OCI-LY1 (cell line): ENCODE measurements around the gene ZNF467.

Source experiments
- H2AFZ ChIP-seq: fragments of 200-600 bp; sonication (generic), shearing (Covaris generic); 2 replicates; pipeline ENCODE4 v1.6.0; 2014; ENCODE audit warnings: antibody characterized with exemption, mild to moderate bottlenecking, low read length
- H3F3A ChIP-seq: fragments of 200-600 bp; sonication (generic), shearing (Covaris generic); 2 replicates; pipeline ENCODE4 v1.6.0; 2014; ENCODE audit warnings: mild to moderate bottlenecking, antibody characterized with exemption, low read length, moderate library complexity; ENCODE audit not compliant: insufficient read depth
- H3K27ac ChIP-seq: fragments of 200-600 bp; sonication (generic); 2 replicates; pipeline ENCODE4 v1.5.1; 2014; ENCODE audit warnings: low read length, mixed run types, mild to moderate bottlenecking, low read depth; ENCODE audit not compliant: poor library complexity, severe bottlenecking
- H3K27me3 ChIP-seq: fragments of 200-600 bp; sonication (generic); 2 replicates; pipeline ENCODE4 v1.6.0; 2014; ENCODE audit warnings: antibody characterized with exemption, mild to moderate bottlenecking, low read length, moderate library complexity; ENCODE audit not compliant: insufficient read depth
- H3K36me3 ChIP-seq: fragments of 200-600 bp; sonication (generic); 2 replicates; pipeline ENCODE4 v1.6.1; 2014; ENCODE audit warnings: mild to moderate bottlenecking, antibody characterized with exemption, low read length, moderate library complexity, mixed read lengths; ENCODE audit not compliant: insufficient read depth
- H3K4me1 ChIP-seq: fragments of 200-600 bp; sonication (generic); 2 replicates; pipeline ENCODE4 v1.5.1; 2014; ENCODE audit warnings: mild to moderate bottlenecking, low read length, moderate library complexity; ENCODE audit not compliant: insufficient read depth, severe bottlenecking
- H3K4me2 ChIP-seq: fragments of 200-600 bp; sonication (generic), shearing (Covaris generic); 2 replicates; pipeline ENCODE4 v1.6.1; 2014; ENCODE audit warnings: low read length
- H3K4me3 ChIP-seq: fragments of 200-600 bp; sonication (generic); 2 replicates; pipeline ENCODE4 v1.5.1; 2014; ENCODE audit warnings: low read length, low read depth, mild to moderate bottlenecking, mixed read lengths; ENCODE audit not compliant: poor library complexity, severe bottlenecking
- H3K79me2 ChIP-seq: fragments of 200-600 bp; shearing (Covaris generic); 2 replicates; pipeline ENCODE4 v1.6.1; 2016; ENCODE audit warnings: mixed run types, low read length, mixed read lengths; ENCODE audit not compliant: insufficient read depth
- H3K9ac ChIP-seq: fragments of 200-600 bp; sonication (generic), shearing (Covaris generic); 2 replicates; pipeline ENCODE4 v1.6.1; 2014; ENCODE audit warnings: mild to moderate bottlenecking, low read length, mixed read lengths
- H3K9me2 ChIP-seq: fragments of 200-600 bp; sonication (generic), shearing (Covaris generic); 2 replicates; pipeline ENCODE4 v1.6.1; 2014; ENCODE audit warnings: low read depth, mild to moderate bottlenecking, low read length, mixed read lengths
- H3K9me3 ChIP-seq: fragments of 200-600 bp; shearing (Covaris generic); 2 replicates; pipeline ENCODE4 v1.6.1; 2014; ENCODE audit warnings: low read length, mixed read lengths
- H4K20me1 ChIP-seq: fragments of 200-600 bp; sonication (generic), shearing (Covaris generic); 2 replicates; pipeline ENCODE4 v1.6.0; 2016; ENCODE audit warnings: mild to moderate bottlenecking, low read length; ENCODE audit not compliant: insufficient read depth
- EZH2 ChIP-seq: fragments of 200-600 bp; sonication (generic), shearing (Covaris generic); IDR thresholded peaks from 2 replicates; pipeline ENCODE4 v1.8.0; 2017; ENCODE audit warnings: borderline replicate concordance, mixed run types, mild to moderate bottlenecking, antibody characterized with exemption, low read length, moderate library complexity, mixed read lengths
- TF ChIP-seq, protein P1 (sequence below): fragments of 200-600 bp; sonication (generic), shearing (Covaris generic); IDR thresholded peaks from 2 replicates; pipeline ENCODE4 v1.5.1; 2017; ENCODE audit warnings: mild to moderate bottlenecking, antibody characterized with exemption, low read length, moderate library complexity, mixed read lengths

ZNF467 gene

GRCh38 chr7:149753375-149754233 is 19.8 kb downstream of the ZNF467 start:
- Histone ChIP-seq H3K9ac (no peak overlapping the region), H3K9me3 (0 out of 2 replicates have a peak, but pooled peaks cover 3% of the 10 kb centered on the region), H3F3A (no peaks in the 10 kb centered on the region), H2AFZ (no peak overlapping the region), H3K4me3 (no peak overlapping the region), H3K79me2 (no peaks in the 10 kb centered on the region), H3K4me1 (no peaks in the 10 kb centered on the region), H3K9me2 (no peaks in the 10 kb centered on the region), H3K27ac (no peak overlapping the region), H3K27me3 (peaks cover 22% of the 10 kb centered on the region; the same call in 1 of the 2 replicates), H3K36me3 (no peaks in the 10 kb centered on the region; the same call in 1 of the 2 replicates), H3K4me2 (no peak overlapping the region), H4K20me1 (no peaks in the 10 kb centered on the region)
- TF ChIP-seq, protein P1, sequence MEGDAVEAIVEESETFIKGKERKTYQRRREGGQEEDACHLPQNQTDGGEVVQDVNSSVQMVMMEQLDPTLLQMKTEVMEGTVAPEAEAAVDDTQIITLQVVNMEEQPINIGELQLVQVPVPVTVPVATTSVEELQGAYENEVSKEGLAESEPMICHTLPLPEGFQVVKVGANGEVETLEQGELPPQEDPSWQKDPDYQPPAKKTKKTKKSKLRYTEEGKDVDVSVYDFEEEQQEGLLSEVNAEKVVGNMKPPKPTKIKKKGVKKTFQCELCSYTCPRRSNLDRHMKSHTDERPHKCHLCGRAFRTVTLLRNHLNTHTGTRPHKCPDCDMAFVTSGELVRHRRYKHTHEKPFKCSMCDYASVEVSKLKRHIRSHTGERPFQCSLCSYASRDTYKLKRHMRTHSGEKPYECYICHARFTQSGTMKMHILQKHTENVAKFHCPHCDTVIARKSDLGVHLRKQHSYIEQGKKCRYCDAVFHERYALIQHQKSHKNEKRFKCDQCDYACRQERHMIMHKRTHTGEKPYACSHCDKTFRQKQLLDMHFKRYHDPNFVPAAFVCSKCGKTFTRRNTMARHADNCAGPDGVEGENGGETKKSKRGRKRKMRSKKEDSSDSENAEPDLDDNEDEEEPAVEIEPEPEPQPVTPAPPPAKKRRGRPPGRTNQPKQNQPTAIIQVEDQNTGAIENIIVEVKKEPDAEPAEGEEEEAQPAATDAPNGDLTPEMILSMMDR = peak; percentile 76
- no peak for TF ChIP-seq EZH2

DNA sequence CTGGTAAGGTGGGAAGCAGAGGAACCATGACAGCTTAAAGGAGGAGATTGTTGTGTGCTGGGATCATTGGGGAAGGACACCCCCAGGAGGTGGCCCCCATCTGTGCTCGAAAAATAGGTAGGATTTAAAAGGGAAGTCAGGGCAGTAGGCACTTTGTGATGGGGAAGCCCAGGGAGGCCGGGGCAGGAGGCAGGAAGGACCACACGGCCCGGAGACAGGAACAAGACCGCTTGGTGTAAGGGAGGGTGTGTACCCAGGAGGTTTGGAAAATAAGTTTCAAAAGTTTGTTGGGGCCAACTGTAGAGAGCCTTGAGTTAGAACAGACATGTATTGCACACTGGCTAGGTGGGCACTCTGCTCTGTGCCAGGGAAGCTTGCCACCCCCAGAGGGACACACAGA is 20.7 kb downstream of the ZNF467 start:
- H3K36me3 ChIP-seq = no peaks in the 10 kb centered on the region; the same call in 1 of the 2 replicates
- no peak overlapping the region for H2AFZ ChIP-seq
- H3K27me3 ChIP-seq = peaks cover 22% of the 10 kb centered on the region; the same call in 1 of the 2 replicates
- H3F3A ChIP-seq = no peaks in the 10 kb centered on the region
- no peaks in the 10 kb centered on the region for H4K20me1 ChIP-seq
- TF ChIP-seq, protein P1 = no peak
- TF ChIP-seq EZH2 = no peak
- no peak overlapping the region for H3K4me3 ChIP-seq
- H3K79me2 ChIP-seq = no peaks in the 10 kb centered on the region
- H3K9me2 ChIP-seq = no peaks in the 10 kb centered on the region
- no peak overlapping the region for H3K4me2 ChIP-seq
- H3K9me3 ChIP-seq = 0 out of 2 replicates have a peak, but pooled peaks cover 3% of the 10 kb centered on the region
- no peak overlapping the region for H3K27ac ChIP-seq
- H3K9ac ChIP-seq = no peak overlapping the region
- H3K4me1 ChIP-seq = no peaks in the 10 kb centered on the region

- Histone ChIP-seq H3K9me3 (0 out of 2 replicates have a peak, but pooled peaks cover 3% of the 10 kb centered on the region), H3K9ac (no peak overlapping the region)
- TF ChIP-seq, protein P1 = no peak
- no peak for TF ChIP-seq EZH2
Observed at GRCh38 chr7:149751043-149751775, 22.2 kb downstream of the ZNF467 start.

More at GRCh38 chr7:149751043-149751775, 22.2 kb downstream of the ZNF467 start:
- Histone ChIP-seq H3K9me2 (no peaks in the 10 kb centered on the region), H3F3A (no peaks in the 10 kb centered on the region), H3K4me1 (no peaks in the 10 kb centered on the region), H3K4me3 (no peak overlapping the region), H3K79me2 (no peaks in the 10 kb centered on the region), H3K27ac (no peak overlapping the region), H2AFZ (no peak overlapping the region), H3K4me2 (no peak overlapping the region), H3K36me3 (no peaks in the 10 kb centered on the region; the same call in 1 of the 2 replicates), H3K27me3 (peaks cover 13% of the 10 kb centered on the region; the same call in 1 of the 2 replicates), H4K20me1 (no peaks in the 10 kb centered on the region)
